Medulla oblongata (tissue), 1 donor: ENCODE measurements around the gene PSG3.
A peak's percentile ranks its signal among the peaks of the same experiment; 100 is the strongest.
"Not testable (repeated sequence)": the region's sequence is repeated elsewhere in the genome, so short reads cannot be mapped to it uniquely, and the experiment has no call there.

ENCODE experiments used
- DNase-seq: peaks from one replicate; pipeline ENCODE4 v3.0.0-alpha.2; 2015; ENCODE audit errors: extremely low spot score

Gene PSG3

DNA sequence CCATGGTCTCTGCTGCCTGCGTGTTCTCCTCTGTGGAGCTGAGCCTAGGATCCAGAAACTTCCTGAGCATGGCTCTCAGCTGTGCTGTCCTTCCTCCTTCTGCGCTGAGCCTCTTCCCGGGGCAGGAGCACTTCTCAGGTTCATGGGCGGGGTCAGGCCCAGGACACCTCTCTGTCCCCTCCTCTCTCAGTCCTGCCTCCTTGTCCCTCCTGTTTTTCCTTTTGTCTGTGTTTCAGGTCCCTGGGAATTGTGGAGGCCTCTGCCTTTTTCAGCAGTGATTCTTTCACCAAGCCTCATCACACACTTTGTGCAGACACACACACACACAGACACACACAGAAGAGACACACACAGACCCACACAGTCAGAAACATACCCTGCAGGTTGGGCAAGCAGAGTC is at the start of gene PSG3:
PSG3 (minus strand) TSS at position 101 of the 400 bp plus-strand sequence; CDS start at position 4, 97 bp downstream.
- not testable (repeated sequence) for DNase-seq

DNA sequence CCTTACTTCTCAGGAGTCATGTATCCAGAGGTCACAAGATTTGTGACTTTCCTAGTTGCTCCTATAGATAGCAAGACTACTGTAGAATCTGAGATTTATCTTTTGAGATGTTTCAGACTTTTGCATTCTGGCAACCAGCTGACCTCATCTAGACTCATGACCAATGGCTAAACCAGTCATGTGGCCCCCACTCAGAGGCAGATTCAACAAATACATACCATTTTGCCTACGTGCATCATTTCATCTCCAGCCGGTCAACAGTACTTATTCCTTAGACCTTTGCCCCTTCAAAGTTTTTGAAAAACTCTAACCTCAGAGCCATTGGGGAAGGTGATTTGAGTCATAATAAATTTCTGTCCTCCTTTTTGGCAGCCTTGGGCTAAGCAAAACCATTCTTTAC is 48.5 kb upstream of the PSG3 start:
- DNase-seq, result not testable (repeated sequence)

DNA sequence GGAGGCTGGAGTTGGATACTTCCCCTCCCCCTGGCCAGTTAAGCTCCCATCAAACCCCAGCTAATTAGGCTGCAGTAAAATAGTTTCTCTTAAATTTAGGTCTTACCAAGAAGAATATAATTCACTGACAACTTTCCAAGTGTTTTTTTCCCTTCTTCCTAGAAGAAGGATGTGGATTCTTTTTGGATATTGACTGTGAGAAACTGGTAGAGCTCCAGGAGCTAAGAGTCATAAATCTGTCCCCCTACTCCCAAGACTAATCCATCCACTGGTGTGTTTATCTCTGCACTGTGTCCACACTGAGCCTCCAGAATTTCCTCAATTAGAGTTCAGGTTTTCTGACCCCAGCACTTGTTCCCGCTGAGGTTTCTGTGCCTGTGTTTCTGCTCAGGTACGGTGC is 47.5 kb upstream of the PSG3 start:
- DNase-seq, result not testable (repeated sequence)

DNA sequence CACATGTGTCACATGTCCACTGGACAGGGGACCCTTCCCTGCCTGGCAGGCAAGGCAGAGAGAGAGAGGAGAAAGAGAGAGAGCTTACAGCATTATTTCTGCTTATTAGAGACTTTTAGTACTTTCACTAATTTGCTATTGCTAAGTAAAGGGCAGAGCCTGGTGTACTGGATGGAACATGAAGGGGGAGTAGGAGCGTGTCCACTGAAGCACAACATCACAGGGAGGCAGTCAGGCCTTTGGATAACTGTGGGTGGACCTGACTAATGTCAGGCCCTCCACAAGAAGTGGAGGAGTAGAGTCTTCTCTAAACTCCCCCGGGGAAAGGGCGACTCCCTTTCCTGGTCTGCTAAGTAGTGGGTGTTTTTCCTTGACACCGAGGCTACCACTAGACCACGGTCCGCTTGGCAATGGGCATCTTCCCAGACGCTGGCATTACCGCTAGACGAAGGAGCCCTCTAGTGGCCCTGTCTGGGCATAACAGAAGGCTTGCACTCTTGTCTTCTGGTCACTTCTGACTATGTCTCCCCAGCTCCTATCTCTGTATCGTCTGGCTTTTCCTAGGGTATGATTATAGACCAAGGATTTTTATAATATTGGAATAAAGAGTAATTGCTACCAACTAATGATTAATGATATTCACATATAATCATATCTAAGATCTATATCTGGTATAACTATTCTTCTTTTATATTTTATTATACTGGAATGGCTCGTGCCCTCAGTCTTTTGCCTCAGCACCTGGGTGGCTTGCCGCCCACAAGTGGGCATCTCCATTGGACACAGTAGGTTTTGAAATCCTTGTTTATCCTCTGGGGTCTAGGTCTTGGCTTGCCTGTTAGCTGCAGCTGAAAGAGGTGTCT is 36.7 kb upstream of the PSG3 start:
- DNase-seq, result peak; percentile 82

DNA sequence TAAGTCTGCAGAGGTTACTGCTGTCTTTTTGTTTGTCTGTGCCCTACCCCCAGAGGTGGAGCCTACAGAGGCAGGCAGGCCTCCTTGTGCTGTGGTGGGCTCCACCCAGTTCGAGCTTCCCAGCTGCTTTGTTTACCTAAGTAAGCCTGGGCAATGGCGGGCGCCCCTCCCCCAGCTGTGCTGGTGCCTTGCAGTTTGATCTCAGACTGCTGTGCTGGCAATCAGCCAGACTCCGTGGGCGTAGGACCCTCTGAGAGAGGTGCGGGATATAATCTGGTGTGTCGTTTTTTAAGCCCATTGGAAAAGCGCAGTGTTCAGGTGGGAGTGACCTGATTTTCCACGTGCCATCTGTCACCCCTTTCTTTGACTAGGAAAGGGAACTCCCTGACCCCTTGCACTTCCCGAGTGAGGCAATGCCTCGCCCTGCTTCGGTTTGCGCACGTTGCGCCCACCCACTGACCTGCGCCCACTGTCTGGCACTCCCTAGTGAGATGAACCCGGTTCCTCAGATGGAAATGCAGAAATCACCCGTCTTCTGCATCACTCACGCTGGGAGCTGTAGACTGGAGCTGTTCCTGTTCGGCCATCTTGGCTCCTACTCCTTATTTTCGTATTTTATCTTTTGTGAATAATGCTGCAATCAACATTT is 34.4 kb upstream of the PSG3 start:
- DNase-seq, result not testable (repeated sequence)

DNA sequence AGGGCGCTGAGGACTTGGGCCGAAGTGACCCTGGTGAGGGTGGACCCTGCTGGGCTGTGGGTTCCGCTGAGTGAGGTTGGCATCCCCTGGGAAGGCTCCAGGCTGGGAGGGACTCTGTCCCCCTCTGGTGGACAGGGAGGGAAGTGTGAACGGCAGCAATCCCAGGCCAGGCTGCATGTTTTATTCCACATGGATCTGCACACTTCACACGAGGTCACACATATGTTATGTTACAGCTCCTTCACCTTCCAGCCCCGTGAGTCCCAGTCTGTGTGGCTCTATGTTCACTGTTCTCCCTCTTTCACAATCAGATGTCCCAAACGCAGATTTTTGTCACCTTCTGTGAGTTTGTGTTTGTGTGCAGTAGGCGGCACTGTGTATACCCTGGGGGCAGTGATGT is 27.0 kb upstream of the PSG3 start:
- DNase-seq, result not testable (repeated sequence)

DNA sequence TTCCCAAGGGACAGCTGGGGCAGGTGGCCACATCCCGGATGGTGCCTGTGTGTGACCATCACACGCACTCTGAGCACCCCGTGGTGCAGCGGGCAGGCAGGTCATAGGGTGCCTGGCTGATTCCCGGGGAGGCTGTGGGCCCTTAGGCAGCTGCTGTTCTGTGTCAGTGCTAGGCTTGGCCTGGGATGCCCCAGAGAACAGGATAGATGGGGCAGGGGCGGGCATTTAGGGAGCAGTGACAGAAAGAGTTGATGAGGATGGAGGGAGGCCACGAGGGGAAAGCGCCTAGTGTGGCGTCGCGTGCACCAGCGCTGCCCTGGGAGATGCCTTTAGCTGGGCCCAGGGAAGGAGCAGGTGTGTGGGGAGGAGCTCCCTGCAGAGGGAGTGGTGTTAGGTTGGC is 26.6 kb upstream of the PSG3 start:
- DNase-seq, result not testable (repeated sequence)

DNA sequence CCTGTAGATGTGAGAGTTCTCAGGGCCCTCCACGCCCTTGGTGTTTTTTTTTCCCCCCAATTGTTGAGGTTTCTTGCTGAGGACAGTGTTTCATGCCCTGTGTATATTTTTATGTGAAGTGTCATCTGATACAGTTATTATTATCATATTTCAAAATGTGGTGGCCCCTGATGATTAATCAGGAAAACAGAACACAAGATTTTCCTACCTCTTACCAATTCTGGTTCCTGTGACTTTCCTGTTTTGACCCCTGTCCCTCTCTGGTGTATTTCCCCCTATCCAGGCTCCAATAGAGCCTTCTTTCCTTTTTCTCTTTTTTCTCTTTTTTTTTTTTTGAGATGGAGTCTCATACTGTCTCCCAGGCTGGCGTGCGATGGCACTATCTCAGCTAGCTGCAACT is 24.6 kb upstream of the PSG3 start:
- no peak for DNase-seq

DNA sequence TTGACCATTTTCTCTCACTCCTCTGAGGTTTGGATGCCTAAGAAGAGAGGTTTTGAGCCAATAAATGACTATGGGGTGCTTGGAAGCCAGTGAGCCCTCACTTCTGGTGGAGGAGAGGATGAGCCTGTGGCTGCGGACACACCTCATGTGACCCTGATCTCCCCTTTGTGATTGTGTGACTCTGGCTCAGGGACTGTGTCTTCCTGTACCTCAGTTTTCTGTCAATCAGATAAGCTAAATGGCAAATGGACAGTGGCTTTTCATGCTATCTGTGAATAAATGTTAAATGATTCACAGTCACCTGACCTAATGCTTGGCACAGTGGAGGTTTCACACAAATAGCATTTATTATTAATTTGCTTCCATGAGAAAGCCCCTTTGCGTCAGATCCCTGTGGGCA is 22.5 kb upstream of the PSG3 start:
- no peak for DNase-seq

DNA sequence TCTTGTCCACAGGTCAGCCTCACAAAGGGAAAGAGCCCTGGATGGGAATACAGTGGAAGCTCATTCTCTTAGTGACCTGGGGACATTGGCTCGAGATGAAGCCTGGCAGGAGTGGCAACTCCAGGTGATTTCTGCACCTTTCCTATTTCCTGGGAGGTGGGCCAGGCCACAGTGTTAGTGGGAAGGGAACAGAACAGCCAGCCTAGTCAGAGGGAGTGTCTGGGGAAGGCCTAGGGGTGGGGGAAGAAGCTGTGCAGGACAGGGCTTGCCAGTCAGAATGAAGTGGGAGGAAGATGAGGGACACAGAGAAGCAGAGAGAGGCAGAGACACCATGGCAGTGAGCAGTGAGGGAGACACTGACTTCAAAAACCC is 21.6 kb upstream of the PSG3 start:
- not testable (repeated sequence) for DNase-seq

DNA sequence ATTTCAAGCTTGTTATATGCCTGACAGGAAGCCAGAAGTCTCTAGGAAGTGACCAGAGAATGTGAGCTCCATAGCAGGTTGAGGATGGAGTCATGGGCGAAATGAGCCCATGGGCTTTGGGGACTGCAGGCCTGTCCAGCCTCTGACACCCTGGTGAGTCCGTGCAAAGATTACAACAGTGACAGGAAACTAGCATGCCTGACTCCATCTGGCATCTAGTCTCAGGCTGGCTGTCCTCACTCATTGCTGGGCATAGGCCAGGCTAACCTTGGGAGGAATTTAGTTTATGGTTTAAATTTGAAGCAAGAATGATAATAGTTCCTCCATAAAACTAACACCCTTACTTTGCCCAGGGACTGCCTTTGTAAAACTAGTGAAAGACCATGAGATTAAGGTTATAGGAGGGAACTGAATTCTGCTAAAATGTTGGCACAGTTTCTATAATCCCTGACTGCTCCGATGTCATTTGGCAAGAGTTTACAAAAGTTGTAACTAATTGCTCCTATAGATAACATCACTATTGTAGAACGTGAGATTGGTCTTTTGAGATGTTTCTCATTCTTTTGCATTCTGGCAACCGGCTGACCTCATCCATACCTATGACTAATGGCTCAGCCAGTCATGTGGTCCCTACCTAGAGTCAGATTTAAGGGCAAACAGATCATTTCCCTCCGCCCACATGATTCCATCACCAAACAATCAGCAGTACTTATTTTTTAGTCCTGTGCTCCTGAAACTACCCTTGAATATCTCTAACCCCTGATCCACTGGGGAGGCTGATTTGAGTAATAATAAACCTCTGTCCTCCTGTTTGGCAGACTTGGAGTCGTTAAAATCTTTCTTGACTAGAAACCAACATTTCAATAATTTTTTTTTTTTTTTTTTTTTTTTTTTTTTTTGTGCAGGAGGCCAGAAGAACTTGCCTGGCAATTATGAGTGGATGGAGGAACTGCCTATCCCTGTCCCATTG is 21.0 kb upstream of the PSG3 start:
- DNase-seq, result not testable (repeated sequence)

DNA sequence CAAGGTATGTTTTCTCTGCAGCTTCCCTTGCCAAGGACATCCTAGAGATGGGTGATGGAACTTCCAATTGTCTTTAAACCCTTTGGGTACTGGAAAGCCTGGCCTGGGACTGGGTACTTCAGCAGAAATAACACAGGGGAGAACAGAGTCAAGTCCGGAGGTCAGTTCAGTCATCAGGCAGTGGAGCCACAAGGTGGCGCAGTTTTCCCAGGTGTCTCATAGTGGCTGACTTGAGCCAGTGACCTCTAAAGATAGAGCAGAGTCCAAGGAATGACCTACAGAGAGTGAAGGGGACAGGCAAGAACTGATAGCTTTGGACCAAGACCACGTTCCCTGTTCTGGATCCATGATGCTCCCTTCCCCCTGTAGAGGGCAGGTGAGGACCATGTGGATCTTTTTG is 18.4 kb upstream of the PSG3 start:
- DNase-seq, result not testable (repeated sequence)

DNA sequence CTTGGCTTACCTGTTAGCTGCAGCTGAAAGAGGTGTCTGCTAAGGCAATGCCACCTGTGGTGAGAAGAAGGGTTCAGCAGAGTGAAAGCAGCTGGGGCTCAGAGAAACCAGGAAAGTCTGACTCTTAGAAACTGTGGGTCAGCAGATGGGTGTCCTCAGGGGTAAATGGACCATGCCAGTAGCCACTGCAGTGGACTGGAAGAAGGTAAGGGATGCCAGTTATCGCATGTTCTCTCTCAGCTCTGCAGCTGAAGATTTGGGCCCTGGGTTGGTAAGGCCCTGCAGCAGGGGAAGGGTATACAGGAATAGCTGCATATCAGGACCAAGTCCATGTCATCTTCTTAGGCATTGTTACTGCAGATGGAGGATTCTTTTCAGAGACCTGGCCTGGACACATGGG is 12.0 kb upstream of the PSG3 start:
- not testable (repeated sequence) for DNase-seq

DNA sequence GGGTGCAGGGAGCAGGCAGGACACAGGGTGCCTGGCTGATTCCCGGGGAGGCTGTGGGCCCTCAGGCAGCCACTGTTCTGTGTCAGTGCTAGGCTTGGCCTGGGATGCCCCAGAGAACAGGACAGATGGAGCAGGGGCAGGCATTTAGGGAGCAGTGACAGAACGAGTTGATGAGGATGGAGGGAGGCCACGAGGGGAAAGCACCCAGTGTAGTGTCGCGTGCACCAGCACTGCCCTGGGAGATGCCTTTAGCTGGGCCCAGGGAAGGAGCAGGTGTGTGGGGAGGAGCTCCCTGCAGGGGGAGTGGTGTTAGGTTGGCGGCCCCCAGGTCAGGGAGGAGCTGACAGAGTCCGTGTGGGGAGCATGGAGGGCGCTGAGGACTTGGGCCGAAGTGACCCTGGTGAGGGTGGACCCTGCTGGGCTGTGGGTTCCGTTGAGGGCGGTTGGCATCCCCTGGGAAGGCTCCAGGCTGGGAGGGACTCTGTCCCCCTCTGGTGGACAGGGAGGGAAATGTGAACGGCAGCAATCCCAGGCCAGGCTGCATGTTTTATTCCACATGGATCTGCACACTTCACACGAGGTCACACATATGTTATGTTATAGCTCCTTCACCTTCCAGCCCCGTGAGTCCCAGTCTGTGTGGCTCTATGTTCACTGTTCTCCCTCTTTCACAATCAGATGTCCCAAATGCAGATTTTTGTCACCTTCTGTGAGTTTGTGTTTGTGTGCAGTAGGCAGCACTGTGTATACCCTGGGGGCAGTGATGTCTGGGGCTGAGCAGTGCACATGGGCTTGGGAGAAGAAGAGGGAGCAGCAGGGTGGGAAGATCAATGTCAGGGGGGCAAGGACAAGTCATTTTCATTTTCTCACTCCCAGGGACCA is 1.7 kb upstream of the PSG3 start:
- DNase-seq, result peak; percentile 3

DNA sequence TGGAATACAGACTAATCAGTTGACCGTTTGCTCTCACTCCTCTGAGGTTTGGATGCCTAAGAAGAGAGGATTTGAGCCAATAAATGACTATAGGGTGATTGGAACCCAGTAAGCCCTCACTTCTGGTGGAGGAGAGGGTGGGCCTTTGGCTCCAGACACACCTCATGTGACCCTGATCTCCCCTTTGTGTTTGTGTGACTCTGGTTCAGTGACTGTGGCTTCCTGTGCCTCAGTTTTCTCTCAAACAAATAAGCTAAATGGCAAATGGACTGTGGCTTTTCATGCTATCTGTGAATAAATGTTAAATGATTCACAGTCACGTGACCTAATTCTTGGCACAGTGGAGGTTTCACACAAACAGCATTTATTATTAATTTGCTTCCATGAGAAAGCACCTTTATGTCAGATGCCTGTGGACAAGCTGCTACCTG is 2.7 kb downstream of the PSG3 start:
- DNase-seq, result not testable (repeated sequence)

DNA sequence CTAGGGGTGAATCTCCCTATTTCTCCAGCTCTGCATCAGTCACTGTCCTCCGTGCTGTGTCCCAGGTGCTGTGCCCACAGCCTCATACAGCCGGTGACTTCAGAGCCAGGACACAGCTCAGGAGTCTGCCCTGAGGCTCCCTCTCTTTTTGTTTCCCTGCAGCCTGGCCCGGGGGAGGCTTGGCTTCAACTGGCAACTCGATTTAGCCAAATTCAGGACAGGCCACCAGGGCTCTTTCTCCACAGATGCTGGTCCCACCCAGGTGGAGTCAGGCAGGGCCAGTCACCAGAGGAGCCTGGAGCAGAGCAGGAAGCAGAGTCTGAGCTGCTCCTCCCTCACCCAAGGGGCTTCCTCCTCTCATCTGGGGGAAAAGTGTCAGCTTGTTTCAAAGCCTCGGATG is 11.9 kb downstream of the PSG3 start:
- DNase-seq, result not testable (repeated sequence)

DNA sequence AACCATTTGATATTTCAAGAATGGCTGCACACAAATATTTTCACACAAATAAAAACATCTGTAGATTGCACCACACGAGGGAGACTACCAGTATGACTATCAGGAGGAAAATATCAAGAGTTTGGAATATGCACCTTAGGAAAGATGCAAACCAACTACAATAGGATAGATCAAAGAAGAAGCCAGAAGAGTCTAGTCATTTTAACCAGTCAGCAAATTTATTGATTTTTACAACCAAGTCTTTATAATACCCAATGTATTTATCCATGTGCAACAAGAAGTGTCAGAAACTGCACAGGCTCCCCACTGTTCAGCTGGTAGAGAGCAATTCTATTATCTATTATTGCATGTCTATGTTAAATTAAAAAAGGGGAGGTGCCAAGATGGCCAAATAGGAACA is 26.3 kb downstream of the PSG3 start:
- DNase-seq, result not testable (repeated sequence)

DNA sequence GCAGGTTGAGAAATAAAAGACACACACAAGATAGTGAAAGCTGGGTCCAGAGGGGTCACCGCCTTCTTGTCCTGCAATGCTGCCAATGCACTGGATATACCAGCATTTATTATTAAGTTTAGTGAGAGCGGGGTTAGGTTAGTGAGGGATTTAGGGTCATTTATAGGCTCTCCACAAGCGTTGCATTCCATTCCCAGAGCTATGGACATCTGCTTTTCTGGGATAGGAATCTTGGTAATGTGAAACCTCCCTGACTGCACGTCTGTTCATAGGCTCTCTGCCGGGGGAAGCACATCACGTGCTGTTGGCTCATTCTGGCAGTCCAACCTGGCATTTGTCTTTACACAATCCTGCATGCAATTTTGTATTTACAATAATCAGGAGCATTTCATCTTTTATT is 27.5 kb downstream of the PSG3 start:
- DNase-seq, result not testable (repeated sequence)

DNA sequence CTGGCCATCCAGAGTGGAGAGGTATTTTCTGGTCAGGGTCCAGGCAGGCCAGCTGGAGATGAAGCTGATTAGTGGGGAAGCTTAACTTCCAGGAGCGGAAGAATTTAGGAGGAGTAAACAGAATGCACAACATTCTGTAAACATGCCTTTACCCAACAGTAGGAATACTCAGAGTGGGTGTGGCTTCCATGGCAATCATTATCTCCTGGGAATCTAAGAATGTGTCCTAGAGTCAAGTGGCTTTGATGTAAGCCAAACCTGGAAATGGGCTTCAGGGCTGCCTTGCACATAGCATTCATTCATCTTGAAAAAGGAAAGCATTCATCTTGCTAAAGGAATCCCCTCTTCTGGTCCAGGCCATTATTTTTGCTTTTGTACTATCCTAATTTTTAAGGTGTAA is 29.3 kb downstream of the PSG3 start:
- DNase-seq, result not testable (repeated sequence)

DNA sequence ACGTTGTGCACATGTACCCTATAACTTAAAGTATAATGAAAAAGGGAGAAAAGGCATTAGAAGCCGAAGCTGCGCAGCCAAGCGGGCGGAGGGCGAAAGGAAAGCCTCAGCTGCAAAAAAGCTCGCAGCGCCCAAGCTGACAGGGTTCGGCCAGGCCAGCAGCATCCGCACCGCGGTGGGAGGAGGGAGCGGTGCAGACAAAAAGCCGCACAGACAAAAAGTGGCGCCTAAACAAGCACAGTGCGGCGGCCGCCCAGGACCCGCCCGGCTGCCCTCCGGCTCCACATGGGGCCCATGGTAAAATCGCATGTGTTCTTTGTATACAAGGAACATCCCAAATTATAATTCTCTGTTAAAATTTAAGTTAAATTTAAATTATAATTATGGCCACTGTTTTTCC is 42.4 kb downstream of the PSG3 start:
- DNase-seq, result no peak
